Neural progenitor cell (in vitro differentiated cells): ENCODE measurements around the gene RTL9.

Experiments used
- CTCF ChIP-seq: fragments of 200-600 bp; sonication (generic); IDR thresholded peaks from 2 replicates; pipeline ENCODE4 v1.5.1; 2017; ENCODE audit warnings: antibody characterized with exemption, mild to moderate bottlenecking
- EZH2 ChIP-seq: fragments of 200-600 bp; sonication (generic); IDR thresholded peaks from 2 replicates; pipeline ENCODE4 v1.6.1; 2017; ENCODE audit warnings: antibody characterized with exemption, mild to moderate bottlenecking, moderate library complexity
- EZH2phosphoT487 ChIP-seq: fragments of 200-600 bp; sonication (generic); IDR thresholded peaks from 2 replicates; pipeline ENCODE4 v1.6.1; 2017; ENCODE audit warnings: antibody characterized with exemption

- TF ChIP-seq CTCF: no peak
- TF ChIP-seq EZH2: no peak
- no peak for TF ChIP-seq EZH2phosphoT487
These were observed 47.8 kb upstream of the RTL9 start for GRCh38 chrX:110310896-110311295.
